ENCODE measurements around the gene MAPKBP1. TPM values are rescaled to one million over a fixed set of nuclear protein-coding genes. Genes with fewer than 3 reads are reported as not detected.

MAPKBP1 gene
- total RNA-seq, 4 donors from 2014 or later = 22.1 to 54.6 (median 36.6) TPM

DNA sequence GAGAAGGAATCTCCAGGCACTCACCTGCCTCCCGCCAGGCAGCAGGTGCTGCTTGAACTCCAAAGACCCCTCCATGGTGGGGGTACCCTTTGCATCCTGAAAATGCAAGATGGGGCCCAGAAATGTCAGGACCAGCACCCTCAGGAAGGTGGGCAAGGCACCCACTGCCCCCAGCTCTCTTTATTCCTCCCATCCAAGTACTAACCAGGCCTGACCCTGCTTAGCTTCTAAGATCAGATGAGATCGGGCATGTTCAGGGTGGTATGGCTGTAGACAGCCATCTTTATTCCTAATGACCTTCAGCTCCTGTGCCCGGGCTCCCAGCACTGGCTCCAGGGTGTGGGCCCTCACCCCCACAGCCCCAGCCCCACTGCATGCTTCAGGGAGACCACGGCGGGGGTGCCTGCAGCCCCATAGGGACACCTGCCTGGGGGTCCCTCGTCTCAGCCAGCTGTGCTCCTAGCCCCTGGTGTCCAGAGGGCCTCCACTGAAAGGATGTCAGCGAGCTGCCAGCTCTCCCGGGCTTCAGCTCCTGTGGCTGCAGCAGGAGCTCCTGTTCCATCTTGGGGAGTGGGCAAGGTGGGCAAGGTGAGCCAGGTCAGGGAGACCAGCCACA, 77.6 kb downstream of the MAPKBP1 start:
- Histone ChIP-seq H3K9me3 (no peaks in the 10 kb centered on the region), H3K36me3 (peaks cover 0 to 24% (median 2%) of the 10 kb centered on the region in 3 donors), H3K4me3 (no peak overlapping the region), H3K4me1 (peaks cover 0 to 5% (median 0%) of the 10 kb centered on the region in 4 donors), H3K27me3 (peaks cover 0 to 37% of the 10 kb centered on the region in 2 donors), H3K27ac (no peak overlapping the region)
- WGBS, 2 donors = 75 to 83% methylated on average over 7 to 8 of the region's 8 CpGs
- no peak for DNase-seq (ENCODE audit: low spot score in 2 of 2)
- TF ChIP-seq EP300 (IDR thresholded peaks at IDR 0.05) (no peak), POLR2A (IDR thresholded peaks at IDR 0.05) (no peak)
- TF ChIP-seq, protein P1, sequence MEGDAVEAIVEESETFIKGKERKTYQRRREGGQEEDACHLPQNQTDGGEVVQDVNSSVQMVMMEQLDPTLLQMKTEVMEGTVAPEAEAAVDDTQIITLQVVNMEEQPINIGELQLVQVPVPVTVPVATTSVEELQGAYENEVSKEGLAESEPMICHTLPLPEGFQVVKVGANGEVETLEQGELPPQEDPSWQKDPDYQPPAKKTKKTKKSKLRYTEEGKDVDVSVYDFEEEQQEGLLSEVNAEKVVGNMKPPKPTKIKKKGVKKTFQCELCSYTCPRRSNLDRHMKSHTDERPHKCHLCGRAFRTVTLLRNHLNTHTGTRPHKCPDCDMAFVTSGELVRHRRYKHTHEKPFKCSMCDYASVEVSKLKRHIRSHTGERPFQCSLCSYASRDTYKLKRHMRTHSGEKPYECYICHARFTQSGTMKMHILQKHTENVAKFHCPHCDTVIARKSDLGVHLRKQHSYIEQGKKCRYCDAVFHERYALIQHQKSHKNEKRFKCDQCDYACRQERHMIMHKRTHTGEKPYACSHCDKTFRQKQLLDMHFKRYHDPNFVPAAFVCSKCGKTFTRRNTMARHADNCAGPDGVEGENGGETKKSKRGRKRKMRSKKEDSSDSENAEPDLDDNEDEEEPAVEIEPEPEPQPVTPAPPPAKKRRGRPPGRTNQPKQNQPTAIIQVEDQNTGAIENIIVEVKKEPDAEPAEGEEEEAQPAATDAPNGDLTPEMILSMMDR (IDR thresholded peaks at IDR 0.05) = no peak

DNA sequence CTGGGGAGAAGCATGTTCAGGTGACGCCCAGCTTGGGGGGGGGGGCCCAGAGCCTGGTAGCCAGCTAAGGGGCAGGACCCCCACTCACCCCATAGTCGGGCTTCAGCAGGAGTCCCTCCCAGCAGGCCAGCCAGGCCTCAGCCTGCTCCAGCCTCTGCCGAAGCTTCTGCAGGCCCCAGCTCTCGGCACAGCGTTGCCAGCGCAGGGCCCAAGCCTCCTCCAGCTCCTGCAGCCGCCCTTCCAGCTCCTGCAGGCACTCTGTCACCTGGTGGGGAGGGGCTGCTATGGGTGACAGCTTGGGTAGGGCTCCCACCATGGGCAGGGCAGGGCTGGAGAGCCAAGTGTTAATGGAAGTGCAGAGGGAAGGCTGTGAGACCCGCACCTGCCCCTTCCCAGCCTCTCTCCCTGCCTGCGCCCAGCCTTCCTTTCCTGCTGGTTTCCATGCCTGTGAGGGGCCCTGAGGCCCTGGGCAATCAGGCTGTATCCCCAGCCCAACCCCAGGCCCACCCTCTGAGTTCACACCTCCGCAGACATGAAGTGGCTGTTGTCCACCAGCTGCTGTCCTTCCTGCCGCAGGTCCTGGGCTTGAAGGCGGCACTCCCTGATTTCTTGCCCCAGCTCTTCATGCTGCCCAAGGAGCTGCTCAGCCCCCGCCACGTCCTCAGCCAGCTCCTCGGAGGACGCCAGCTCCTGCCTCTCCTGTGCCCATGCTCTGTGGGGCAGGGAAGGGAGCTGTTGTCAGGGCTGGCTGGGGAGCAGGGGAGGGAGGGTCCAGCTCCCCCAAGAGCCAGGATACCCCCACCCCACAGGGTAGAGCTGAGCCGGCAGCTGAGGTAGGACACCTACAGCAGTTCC, 78.7 kb downstream of the MAPKBP1 start:
- Histone ChIP-seq H3K4me3 (no peak overlapping the region), H3K27me3 (peaks cover 0 to 39% of the 10 kb centered on the region in 2 donors)
- WGBS, 2 donors = 65 to 77% methylated on average over 9 to 15 of the region's 17 CpGs

DNA sequence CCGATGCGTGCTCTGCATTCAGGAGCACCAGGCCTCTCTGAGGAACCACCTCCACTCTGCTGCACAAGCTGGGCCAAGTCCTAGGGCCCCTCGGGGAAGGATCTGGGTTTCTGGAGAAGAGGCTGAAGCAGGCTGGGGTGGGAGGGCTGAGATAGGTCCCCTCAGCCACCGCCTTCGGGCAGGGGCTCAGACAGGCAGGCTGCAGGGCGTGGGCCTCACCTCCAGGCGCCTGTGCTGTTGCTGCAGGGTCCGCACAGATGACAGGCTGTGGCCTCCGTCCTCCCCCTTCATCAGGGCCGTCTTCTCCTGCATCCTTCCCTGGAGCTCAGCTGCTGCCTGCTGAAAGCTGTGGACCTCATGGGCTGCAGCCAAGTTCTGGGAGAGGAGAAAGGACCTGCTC, 79.5 kb downstream of the MAPKBP1 start:
- Histone ChIP-seq H3K36me3 (peaks cover 0 to 4% (median 0%) of the 10 kb centered on the region in 3 donors), H3K9me3 (no peaks in the 10 kb centered on the region), H3K4me1 (peaks cover 0 to 4% (median 0%) of the 10 kb centered on the region in 4 donors), H3K27me3 (peaks cover 0 to 39% of the 10 kb centered on the region in 2 donors), H3K27ac (no peak overlapping the region), H3K4me3 (no peak overlapping the region)
- no peak for DNase-seq (ENCODE audit: low spot score in 2 of 2)
- WGBS, 2 donors = 87 to 88% methylated on average over 9 to 10 of the region's 10 CpGs
- no peak for TF ChIP-seq POLR2A (IDR thresholded peaks at IDR 0.05)
- TF ChIP-seq, protein P1 (IDR thresholded peaks at IDR 0.05) = no peak
- no peak for TF ChIP-seq EP300 (IDR thresholded peaks at IDR 0.05)

More for the DNA sequence above, 78.7 kb downstream of the MAPKBP1 start:
- DNase-seq (ENCODE audit: low spot score in 2 of 2) = no peak
- no peak overlapping the region for H3K27ac ChIP-seq
- peaks cover 0 to 13% (median 0%) of the 10 kb centered on the region in 3 donors for H3K36me3 ChIP-seq
- H3K4me1 ChIP-seq = peaks cover 0 to 5% (median 0%) of the 10 kb centered on the region in 4 donors
- no peaks in the 10 kb centered on the region for H3K9me3 ChIP-seq
- TF ChIP-seq, protein P1 (IDR thresholded peaks at IDR 0.05) = no peak
- TF ChIP-seq POLR2A (IDR thresholded peaks at IDR 0.05) (no peak), EP300 (IDR thresholded peaks at IDR 0.05) (no peak)

DNA sequence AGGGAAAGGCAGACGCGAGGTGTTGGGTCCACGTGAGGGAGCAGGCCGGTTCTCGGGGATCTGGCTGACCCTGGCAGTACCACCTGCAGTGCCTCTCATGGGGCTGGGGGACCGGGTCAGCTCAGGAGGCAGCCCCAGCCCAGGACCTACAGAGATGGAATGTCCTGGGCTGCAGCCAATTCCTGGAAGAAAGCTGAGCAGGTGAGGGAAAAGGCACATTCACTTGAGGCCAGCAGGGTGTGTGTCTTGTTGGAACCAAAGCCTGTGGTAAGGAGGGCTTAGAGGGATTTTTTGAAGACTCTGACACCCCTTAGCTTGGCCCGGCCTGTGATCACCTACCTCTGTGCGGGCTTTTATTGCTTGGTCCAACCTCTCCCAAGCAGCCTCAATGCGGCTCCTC, 80.2 kb downstream of the MAPKBP1 start:
- Histone ChIP-seq H3K27ac (no peak overlapping the region), H3K4me3 (no peak overlapping the region), H3K9me3 (no peaks in the 10 kb centered on the region), H3K36me3 (no peaks in the 10 kb centered on the region), H3K27me3 (peaks cover 0 to 39% of the 10 kb centered on the region in 2 donors), H3K4me1 (no peaks in the 10 kb centered on the region)
- no peak for TF ChIP-seq POLR2A (IDR thresholded peaks at IDR 0.05)
- TF ChIP-seq EP300 (IDR thresholded peaks at IDR 0.05) = no peak
- TF ChIP-seq, protein P1 (IDR thresholded peaks at IDR 0.05) = no peak
- no peak for DNase-seq (ENCODE audit: low spot score in 2 of 2)
- 90 to 95% methylated on average over 9 of the region's 9 CpGs for WGBS, 2 donors
